GM21576 (cell line): ENCODE measurements around the gene SPATA46.
"Not testable (repeated sequence)": the region's sequence is repeated elsewhere in the genome, so short reads cannot be mapped to it uniquely, and the experiment has no call there.

Source experiments
- ATAC-seq: cut with Tn5 transposase; IDR thresholded peaks from one replicate; pipeline ENCODE4 v1.9.1; 2021; ENCODE audit warnings: mild to moderate bottlenecking, moderate library complexity; ENCODE audit not compliant: unreplicated experiment

Gene SPATA46

GRCh38 chr1:162376691-162377090 is at the start of gene SPATA46:
TSS of gene SPATA46 (minus strand) at chr1:162376854. CDS start at chr1:162376790, 64 bp downstream.
- ATAC-seq = no peak

GRCh38 chr1:162422662-162423375 is 46.2 kb upstream of the SPATA46 start:
- ATAC-seq = no peak

GRCh38 chr1:162421258-162422164 is 44.9 kb upstream of the SPATA46 start:
- no peak for ATAC-seq

- no peak for ATAC-seq
Measured at GRCh38 chr1:162420120-162420519, 43.5 kb upstream of the SPATA46 start.

- ATAC-seq = not testable (repeated sequence)
Measured at GRCh38 chr1:162419450-162419931, 42.8 kb upstream of the SPATA46 start.

GRCh38 chr1:162418584-162418983 is 41.9 kb upstream of the SPATA46 start:
- not testable (repeated sequence) for ATAC-seq

GRCh38 chr1:162417650-162418049 is 41.0 kb upstream of the SPATA46 start:
- ATAC-seq = no peak

- ATAC-seq = no peak
Measured at GRCh38 chr1:162416909-162417308, 40.3 kb upstream of the SPATA46 start.

- ATAC-seq = no peak
Measured at GRCh38 chr1:162416215-162416614, 39.6 kb upstream of the SPATA46 start.

GRCh38 chr1:162412002-162412401 is 35.3 kb upstream of the SPATA46 start, which contains the start of gene SH2D1B:
TSS of gene SH2D1B (minus strand) at chr1:162412136. CDS start at chr1:162412016, 120 bp downstream.
- ATAC-seq = no peak

- ATAC-seq = no peak
Measured at GRCh38 chr1:162407539-162407938, 30.9 kb upstream of the SPATA46 start.

GRCh38 chr1:162406811-162407210 is 30.2 kb upstream of the SPATA46 start:
- ATAC-seq = no peak

GRCh38 chr1:162405800-162406199 is 29.1 kb upstream of the SPATA46 start:
- no peak for ATAC-seq

- ATAC-seq = no peak
Measured at GRCh38 chr1:162404550-162405160, 28.0 kb upstream of the SPATA46 start.

GRCh38 chr1:162400790-162401355 is 24.2 kb upstream of the SPATA46 start:
- no peak for ATAC-seq

- no peak for ATAC-seq
Measured at GRCh38 chr1:162398999-162399580, 22.4 kb upstream of the SPATA46 start.

GRCh38 chr1:162397943-162398560 is 21.4 kb upstream of the SPATA46 start:
- ATAC-seq = no peak

- no peak for ATAC-seq
Measured at GRCh38 chr1:162397039-162397448, 20.4 kb upstream of the SPATA46 start.

GRCh38 chr1:162396201-162396906 is 19.7 kb upstream of the SPATA46 start:
- ATAC-seq = no peak
